Measurements from ENCODE around the gene TMEM235.
A peak's percentile ranks its signal among the peaks of the same experiment; 100 is the strongest.

The TMEM235 gene

GRCh38 chr17:78273813-78274212 is 42.4 kb downstream of the TMEM235 start:
- no peak for DNase-seq

GRCh38 chr17:78275355-78275754 is 43.9 kb downstream of the TMEM235 start:
- no peak for DNase-seq

- no peak for DNase-seq
Measured at GRCh38 chr17:78276098-78276887, 44.9 kb downstream of the TMEM235 start.

- DNase-seq, result no peak
Measured at GRCh38 chr17:78278139-78278741, 46.8 kb downstream of the TMEM235 start.

GRCh38 chr17:78279360-78279990 is 48.0 kb downstream of the TMEM235 start:
- DNase-seq, result no peak

- DNase-seq, result no peak
Measured at GRCh38 chr17:78281249-78281845, 49.9 kb downstream of the TMEM235 start.

GRCh38 chr17:78284146-78284545 is 52.7 kb downstream of the TMEM235 start:
- no peak for DNase-seq

GRCh38 chr17:78289004-78289403 is 57.6 kb downstream of the TMEM235 start:
- DNase-seq, result no peak

GRCh38 chr17:78289802-78290363 is 58.5 kb downstream of the TMEM235 start:
- DNase-seq, result peak; percentile 79

Measured in stimulated activated CD8-positive, alpha-beta memory T cell treated with anti-CD3 and anti-CD28 coated beads, Interleukin-4, amount 100 ng/mL, for 48 hours (primary cell).